K562 (cell line): ENCODE measurements around the gene LUM. TPM values are rescaled to one million over a fixed set of nuclear protein-coding genes. Genes with fewer than 3 reads are reported as not detected.

Source experiments
- ATAC-seq: fragments of 200-7000 bp; cut with Tn5 transposase; 3 replicates; pipeline ENCODE4 v1.9.1; 2020; ENCODE audit warnings: moderate library complexity
- BruUV-seq: library from RNA; stranded (reverse); fragments of 400-500 nt; replicated peaks from 2 replicates; lab custom pipeline; 2021; lab: Mats Ljungman, UMichigan
- CTCF ChIA-PET: fragments of 300-600 bp; formaldehyde crosslinking; extraction: SDS; loops from one replicate; lab custom pipeline; 2021; ENCODE audit warnings: low intra/inter-chr PET ratio; lab: Yijun Ruan, JAX
- POLR2A ChIA-PET: fragments of 300-600, 350-650 bp; sonication (Branson Sonifier 250); formaldehyde crosslinking; extraction: SDS; loops from one replicate; lab custom pipeline; 2021; ENCODE audit warnings: antibody characterized with exemption, inconsistent platforms; lab: Yijun Ruan, JAX
- DNase-seq, 4 experiments: peaks; one replicate each; pipeline versions ENCODE4 v3.0.0 to v3.0.0-alpha.2; 2011 to 2018; ENCODE audit warnings: low spot score in 3 of 4, mixed read lengths in 3 of 4; ENCODE audit errors: extremely low read depth in 1 of 4
- FAIRE-seq: peaks from 2 replicates; lab custom pipeline; 2011; peaks lifted over from hg19 to GRCh38; lab: Jason Lieb, UNC
- H2AFZ ChIP-seq: 2 replicates; pipeline ENCODE4 v1.6.0; 2011; ENCODE audit warnings: low read depth, low read length, control low read depth, inconsistent platforms
- H3K27ac ChIP-seq: fragments of 200-600 bp; 3 replicates; pipeline ENCODE4 v1.8.0; 2011; ENCODE audit warnings: low read depth, mild to moderate bottlenecking, control low read depth, inconsistent platforms, low read length, moderate library complexity, mixed read lengths; ENCODE audit errors: extremely low read depth
- H3K27me3 ChIP-seq, 2 experiments: fragments of 300-600 bp in 1 of 2; 2 replicates in 1 of 2; 3 replicates in 1 of 2; pipeline versions ENCODE4 v1.6.0 to v1.8.0; 2011; ENCODE audit warnings: inconsistent platforms in 2 of 2, low read length in 2 of 2, mild to moderate bottlenecking in 1 of 2, mixed read lengths in 1 of 2, moderate library complexity in 1 of 2; ENCODE audit not compliant: control insufficient read depth in 2 of 2, insufficient read depth in 2 of 2
- H3K36me3 ChIP-seq: fragments of 300-600 bp; 3 replicates; pipeline ENCODE4 v1.8.0; 2011; ENCODE audit warnings: mild to moderate bottlenecking, low read length, inconsistent platforms; ENCODE audit not compliant: control insufficient read depth, insufficient read depth
- H3K4me1 ChIP-seq, 2 experiments: fragments of 200-600 bp in 1 of 2; replicated peaks in 1 of 2; 2 replicates in 1 of 2; 3 replicates in 1 of 2; pipeline versions ENCODE4 v1.5.1 to v1.8.0; 2011; ENCODE audit warnings: inconsistent platforms in 2 of 2, low read length in 2 of 2, mild to moderate bottlenecking in 1 of 2, mixed read lengths in 1 of 2, moderate library complexity in 1 of 2; ENCODE audit not compliant: control insufficient read depth in 2 of 2, insufficient read depth in 2 of 2
- H3K4me2 ChIP-seq: 2 replicates; pipeline ENCODE4 v1.6.1; 2011; ENCODE audit warnings: low read length, control low read depth, inconsistent platforms, mixed read lengths; ENCODE audit not compliant: insufficient read depth
- H3K4me3 ChIP-seq: fragments of 200-600 bp; sonication (generic), shearing (Covaris generic); 2 replicates; pipeline ENCODE4 v1.5.1; 2016; ENCODE audit warnings: control low read depth, inconsistent platforms
- H3K79me2 ChIP-seq: fragments of 200-600 bp; 3 replicates; pipeline ENCODE4 v1.8.0; 2011; ENCODE audit warnings: low read length, inconsistent platforms; ENCODE audit not compliant: control insufficient read depth, insufficient read depth
- H3K9ac ChIP-seq, 2 experiments: 2 replicates each; pipeline versions ENCODE4 v1.6.0 to v1.6.1; 2011; ENCODE audit warnings: low read depth in 2 of 2, low read length in 2 of 2, control low read depth in 1 of 2, inconsistent platforms in 1 of 2, mild to moderate bottlenecking in 1 of 2, mixed read lengths in 1 of 2; ENCODE audit not compliant: insufficient read depth in 1 of 2
- H3K9me1 ChIP-seq: one replicate; pipeline ENCODE4 v1.6.0; 2011; ENCODE audit warnings: inconsistent platforms, mild to moderate bottlenecking, low read length, moderate library complexity; ENCODE audit not compliant: control insufficient read depth, insufficient read depth
- H3K9me3 ChIP-seq: replicated peaks from 2 replicates; pipeline ENCODE4 v1.5.1; 2011; ENCODE audit warnings: low read depth, low read length, inconsistent platforms; ENCODE audit not compliant: control insufficient read depth, insufficient read depth
- H4K20me1 ChIP-seq: replicated peaks from 2 replicates; pipeline ENCODE4 v1.6.1; 2011; ENCODE audit warnings: low read length, inconsistent platforms, mixed read lengths; ENCODE audit not compliant: control insufficient read depth, insufficient read depth
- FOXK1 ChIP-seq: sonication (generic); formaldehyde crosslinking; IDR thresholded peaks from 2 replicates; pipeline ENCODE4 v1.8.0; 2022; ENCODE audit warnings: missing genetic modification reagents, mild to moderate bottlenecking, borderline replicate concordance
- PHF21A ChIP-seq: fragments of 450-650 bp; IDR thresholded peaks from 2 replicates; pipeline ENCODE4 v1.6.1; 2017; ENCODE audit warnings: low read depth, borderline replicate concordance
- POLR2AphosphoS2 ChIP-seq: IDR thresholded peaks from 2 replicates; pipeline ENCODE4 v1.6.1; 2012; ENCODE audit warnings: low read length, improper control_type of control experiment
- ZNF232 ChIP-seq: sonication (generic); formaldehyde crosslinking; IDR thresholded peaks from 2 replicates; pipeline ENCODE4 v1.8.0; 2022; ENCODE audit warnings: mild to moderate bottlenecking, missing genetic modification reagents
- WGBS: fragments of 100-300 bp; shearing (Covaris generic); methylation state at CpG from one replicate; pipeline ENCODE4 v1.1.6; 2016; ENCODE audit warnings: low coverage, mixed read lengths; ENCODE audit not compliant: insufficient coverage; ENCODE audit errors: missing lambda C conversion rate; 5-methylcytosine and 5-hydroxymethylcytosine counted together
- in situ Hi-C: fragments of 300-500 bp; cut with MboI; formaldehyde crosslinking; loops from 4 replicates; pipeline ENCODE4 v1.15.0; 2018; ENCODE audit warnings: inconsistent platforms, mixed read lengths
- intact Hi-C: fragments of 100-400 bp; cut with micrococcal nuclease; formaldehyde crosslinking; loops from 2 replicates; pipeline ENCODE4 v1.14.2; 2022
- polyA plus RNA-seq, 8 experiments: library from polyadenylated mRNA; depleted of rRNA in 4 of 8; stranded (reverse) in 5 of 8; unstranded in 3 of 8; fragments of >200 nt; fragmentation: Nextera tagmentation in 2 of 8; fragmentation: Illumina TruSeq in 1 of 8; extraction: Ambion mirVana in 2 of 8; extraction: Trizol in 1 of 8; gene quantifications; 2 replicates each; pipeline versions ENCODE4 v1.2.1 to v1.2.3, GENCODE V29; 2011 to 2014; ENCODE audit warnings: inconsistent platforms in 1 of 8, missing spikeins in 1 of 8
- total RNA-seq, 7 experiments: library from RNA; depleted of rRNA in 6 of 7; stranded (reverse); fragments of >200 nt in 6 of 7; fragmentation: Illumina TruSeq in 2 of 7; extraction: Trizol in 2 of 7; gene quantifications; 2 replicates each; pipeline versions ENCODE4 v1.2.1 to v1.2.3, GENCODE V29; 2011 to 2021; ENCODE audit warnings: low replicate concordance in 1 of 7
- TF ChIP-seq, protein P1 (sequence below), 2 experiments: fragments of 450-650 bp; formaldehyde crosslinking in 1 of 2; IDR thresholded peaks; 2 replicates each; pipeline versions ENCODE4 v1.4.0 to v1.6.1; 2014 to 2020; ENCODE audit warnings: mild to moderate bottlenecking in 2 of 2, borderline replicate concordance in 1 of 2, low read depth in 1 of 2
- TF ChIP-seq, protein P2 (sequence below): fragments of 250-450 bp; sonication (Bioruptor Pico); IDR thresholded peaks from 2 replicates; pipeline ENCODE4 v1.4.0; 2020
- TF ChIP-seq, protein P3 (sequence below): fragments of 250-450 bp; sonication (Bioruptor Pico); IDR thresholded peaks from 2 replicates; pipeline ENCODE4 v1.8.0; 2022; ENCODE audit warnings: moderate library complexity, mild to moderate bottlenecking, inconsistent platforms
- TF ChIP-seq, protein P4 (sequence below), 2 experiments: fragments of 450-650 bp; conservative IDR thresholded peaks; 2 replicates each; pipeline ENCODE4 v1.6.1; 2017; ENCODE audit warnings: mild to moderate bottlenecking in 2 of 2, moderate library complexity in 2 of 2

LUM gene
- total and polyA plus RNA-seq, 9 of the 15 experiments (the other 6 are each of a cell fraction or from before 2014, with no cell fraction given): 0.40 TPM; not detected in 8

DNA sequence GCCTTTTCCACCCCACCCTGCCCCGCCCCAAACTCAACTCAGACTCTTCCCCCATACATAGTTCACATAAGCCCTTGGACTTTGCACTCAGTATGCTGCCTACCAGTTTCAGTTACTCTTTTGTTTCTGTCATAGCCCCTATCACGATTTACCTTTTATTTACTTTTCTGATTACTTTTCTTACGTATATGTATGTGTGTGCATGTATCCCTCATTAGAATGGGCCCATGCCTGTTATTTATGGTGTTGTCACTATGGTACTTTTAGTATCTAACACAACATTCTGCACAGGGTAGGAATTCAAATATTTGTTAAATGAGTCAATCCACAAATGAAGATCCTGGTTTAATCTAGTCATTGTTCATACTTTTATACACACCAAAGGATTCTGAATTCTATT is 16.5 kb upstream of the LUM start (continued):
- TF ChIP-seq, protein P1, sequence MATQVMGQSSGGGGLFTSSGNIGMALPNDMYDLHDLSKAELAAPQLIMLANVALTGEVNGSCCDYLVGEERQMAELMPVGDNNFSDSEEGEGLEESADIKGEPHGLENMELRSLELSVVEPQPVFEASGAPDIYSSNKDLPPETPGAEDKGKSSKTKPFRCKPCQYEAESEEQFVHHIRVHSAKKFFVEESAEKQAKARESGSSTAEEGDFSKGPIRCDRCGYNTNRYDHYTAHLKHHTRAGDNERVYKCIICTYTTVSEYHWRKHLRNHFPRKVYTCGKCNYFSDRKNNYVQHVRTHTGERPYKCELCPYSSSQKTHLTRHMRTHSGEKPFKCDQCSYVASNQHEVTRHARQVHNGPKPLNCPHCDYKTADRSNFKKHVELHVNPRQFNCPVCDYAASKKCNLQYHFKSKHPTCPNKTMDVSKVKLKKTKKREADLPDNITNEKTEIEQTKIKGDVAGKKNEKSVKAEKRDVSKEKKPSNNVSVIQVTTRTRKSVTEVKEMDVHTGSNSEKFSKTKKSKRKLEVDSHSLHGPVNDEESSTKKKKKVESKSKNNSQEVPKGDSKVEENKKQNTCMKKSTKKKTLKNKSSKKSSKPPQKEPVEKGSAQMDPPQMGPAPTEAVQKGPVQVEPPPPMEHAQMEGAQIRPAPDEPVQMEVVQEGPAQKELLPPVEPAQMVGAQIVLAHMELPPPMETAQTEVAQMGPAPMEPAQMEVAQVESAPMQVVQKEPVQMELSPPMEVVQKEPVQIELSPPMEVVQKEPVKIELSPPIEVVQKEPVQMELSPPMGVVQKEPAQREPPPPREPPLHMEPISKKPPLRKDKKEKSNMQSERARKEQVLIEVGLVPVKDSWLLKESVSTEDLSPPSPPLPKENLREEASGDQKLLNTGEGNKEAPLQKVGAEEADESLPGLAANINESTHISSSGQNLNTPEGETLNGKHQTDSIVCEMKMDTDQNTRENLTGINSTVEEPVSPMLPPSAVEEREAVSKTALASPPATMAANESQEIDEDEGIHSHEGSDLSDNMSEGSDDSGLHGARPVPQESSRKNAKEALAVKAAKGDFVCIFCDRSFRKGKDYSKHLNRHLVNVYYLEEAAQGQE (IDR thresholded peaks at IDR 0.05; ENCODE audit: borderline replicate concordance): no peak
- TF ChIP-seq, protein P1 (CRISPR knock-in tag; IDR thresholded peaks at IDR 0.05; ENCODE audit: low read depth): no peak
- TF ChIP-seq, all 486 proteins: peak for 0

DNA sequence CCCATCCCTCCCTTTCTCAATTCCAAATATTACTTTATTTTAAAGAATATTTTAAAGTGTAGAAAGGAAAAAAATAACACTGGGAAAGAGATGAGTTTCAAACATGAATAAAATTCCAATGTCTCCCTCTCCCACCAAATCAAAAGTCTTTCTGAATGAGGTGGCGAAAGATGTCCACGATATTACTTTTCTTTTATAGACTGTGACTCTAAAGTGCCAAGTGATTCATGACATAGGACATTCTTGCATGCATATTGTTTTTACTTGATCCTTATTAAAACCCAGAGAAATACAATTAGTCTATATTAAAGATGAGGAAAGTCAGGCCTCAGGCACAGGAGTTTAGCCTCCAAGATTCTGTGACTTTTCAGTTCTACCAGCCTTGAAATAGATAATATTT is 16.0 kb upstream of the LUM start:
- Histone ChIP-seq H4K20me1 (no peaks in the 10 kb centered on the region), H3K4me2 (no peak overlapping the region), H3K36me3 (no peaks in the 10 kb centered on the region), H3K79me2 (no peaks in the 10 kb centered on the region), H3K4me3 (no peak overlapping the region), H3K9ac (no peak overlapping the region), H3K27ac (no peak overlapping the region), H3K9me1 (no peaks in the 10 kb centered on the region), H3K9me3 (no peaks in the 10 kb centered on the region), H3K27me3 (no peaks in the 10 kb centered on the region), H2AFZ (no peak overlapping the region), H3K4me1 (no peaks in the 10 kb centered on the region)
- in situ Hi-C loops (no loop called here), intact Hi-C loops (no loop called here)
- no peak for ATAC-seq
- 3% methylated on average over 2 of the region's 2 CpGs for WGBS
- no peak for DNase-seq
- FAIRE-seq: no peak
- CTCF ChIA-PET: no interaction called here
- POLR2A ChIA-PET: no interaction called here
- no TSS peak for BruUV-seq
- no peak for TF ChIP-seq ZNF232 (CRISPR knock-in tag)
- TF ChIP-seq, protein P2, sequence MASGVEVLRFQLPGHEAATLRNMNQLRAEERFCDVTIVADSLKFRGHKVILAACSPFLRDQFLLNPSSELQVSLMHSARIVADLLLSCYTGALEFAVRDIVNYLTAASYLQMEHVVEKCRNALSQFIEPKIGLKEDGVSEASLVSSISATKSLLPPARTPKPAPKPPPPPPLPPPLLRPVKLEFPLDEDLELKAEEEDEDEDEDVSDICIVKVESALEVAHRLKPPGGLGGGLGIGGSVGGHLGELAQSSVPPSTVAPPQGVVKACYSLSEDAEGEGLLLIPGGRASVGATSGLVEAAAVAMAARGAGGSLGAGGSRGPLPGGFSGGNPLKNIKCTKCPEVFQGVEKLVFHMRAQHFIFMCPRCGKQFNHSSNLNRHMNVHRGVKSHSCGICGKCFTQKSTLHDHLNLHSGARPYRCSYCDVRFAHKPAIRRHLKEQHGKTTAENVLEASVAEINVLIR (CRISPR knock-in tag): no peak
- TF ChIP-seq POLR2AphosphoS2: no peak
- TF ChIP-seq, protein P3, sequence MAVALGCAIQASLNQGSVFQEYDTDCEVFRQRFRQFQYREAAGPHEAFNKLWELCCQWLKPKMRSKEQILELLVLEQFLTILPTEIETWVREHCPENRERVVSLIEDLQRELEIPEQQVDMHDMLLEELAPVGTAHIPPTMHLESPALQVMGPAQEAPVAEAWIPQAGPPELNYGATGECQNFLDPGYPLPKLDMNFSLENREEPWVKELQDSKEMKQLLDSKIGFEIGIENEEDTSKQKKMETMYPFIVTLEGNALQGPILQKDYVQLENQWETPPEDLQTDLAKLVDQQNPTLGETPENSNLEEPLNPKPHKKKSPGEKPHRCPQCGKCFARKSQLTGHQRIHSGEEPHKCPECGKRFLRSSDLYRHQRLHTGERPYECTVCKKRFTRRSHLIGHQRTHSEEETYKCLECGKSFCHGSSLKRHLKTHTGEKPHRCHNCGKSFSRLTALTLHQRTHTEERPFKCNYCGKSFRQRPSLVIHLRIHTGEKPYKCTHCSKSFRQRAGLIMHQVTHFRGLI: no peak
- TF ChIP-seq FOXK1: no peak
- TF ChIP-seq PHF21A: no peak
- TF ChIP-seq, protein P4, sequence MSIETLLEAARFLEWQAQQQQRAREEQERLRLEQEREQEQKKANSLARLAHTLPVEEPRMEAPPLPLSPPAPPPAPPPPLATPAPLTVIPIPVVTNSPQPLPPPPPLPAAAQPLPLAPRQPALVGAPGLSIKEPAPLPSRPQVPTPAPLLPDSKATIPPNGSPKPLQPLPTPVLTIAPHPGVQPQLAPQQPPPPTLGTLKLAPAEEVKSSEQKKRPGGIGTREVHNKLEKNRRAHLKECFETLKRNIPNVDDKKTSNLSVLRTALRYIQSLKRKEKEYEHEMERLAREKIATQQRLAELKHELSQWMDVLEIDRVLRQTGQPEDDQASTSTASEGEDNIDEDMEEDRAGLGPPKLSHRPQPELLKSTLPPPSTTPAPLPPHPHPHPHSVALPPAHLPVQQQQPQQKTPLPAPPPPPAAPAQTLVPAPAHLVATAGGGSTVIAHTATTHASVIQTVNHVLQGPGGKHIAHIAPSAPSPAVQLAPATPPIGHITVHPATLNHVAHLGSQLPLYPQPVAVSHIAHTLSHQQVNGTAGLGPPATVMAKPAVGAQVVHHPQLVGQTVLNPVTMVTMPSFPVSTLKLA (conservative IDR thresholded peaks at IDR 0.05): no peak
